SU-DHL-6 (cell line): ENCODE measurements around the gene ARPC4.

Experiments
- H2AFZ ChIP-seq: fragments of 200-600 bp; sonication (generic); 2 replicates; pipeline ENCODE4 v1.6.1; 2014; ENCODE audit warnings: low read depth, mild to moderate bottlenecking, moderate library complexity, mixed read lengths, antibody characterized with exemption, low read length; ENCODE audit not compliant: severe bottlenecking
- H3F3A ChIP-seq: fragments of 200-600 bp; shearing (Covaris generic); 2 replicates; pipeline ENCODE4 v1.6.0; 2016; ENCODE audit warnings: antibody characterized with exemption, mild to moderate bottlenecking; ENCODE audit not compliant: insufficient read depth
- H3K27ac ChIP-seq: fragments of 200-600 bp; sonication (generic); 2 replicates; pipeline ENCODE4 v1.5.1; 2016; ENCODE audit warnings: low read depth, mild to moderate bottlenecking, low read length, moderate library complexity, mixed read lengths
- H3K27me3 ChIP-seq: fragments of 200-600 bp; sonication (generic), shearing (Covaris generic); 2 replicates; pipeline ENCODE4 v1.6.0; 2014; ENCODE audit warnings: mild to moderate bottlenecking, low read length
- H3K36me3 ChIP-seq: fragments of 200-600 bp; sonication (generic); 2 replicates; pipeline ENCODE4 v1.6.1; 2014; ENCODE audit warnings: mild to moderate bottlenecking, low read length, mixed read lengths
- H3K4me2 ChIP-seq: fragments of 300-600, 200-600 bp; shearing (Covaris generic), sonication (generic); 2 replicates; pipeline ENCODE4 v1.6.0; 2014; ENCODE audit warnings: low read length, low read depth, mild to moderate bottlenecking; ENCODE audit not compliant: poor library complexity, severe bottlenecking
- H3K4me3 ChIP-seq: fragments of 200-600 bp; sonication (generic); 2 replicates; pipeline ENCODE4 v1.5.1; 2014; ENCODE audit warnings: antibody characterized with exemption, low read length, mild to moderate bottlenecking, mixed read lengths; ENCODE audit not compliant: insufficient read depth, poor library complexity, severe bottlenecking
- H3K79me2 ChIP-seq: fragments of 200-600 bp; sonication (generic); 2 replicates; pipeline ENCODE4 v1.6.1; 2014; ENCODE audit warnings: mild to moderate bottlenecking, low read length, moderate library complexity; ENCODE audit not compliant: insufficient read depth
- H3K9ac ChIP-seq: fragments of 200-600 bp; sonication (generic); 2 replicates; pipeline ENCODE4 v1.7.0; 2014; ENCODE audit warnings: mild to moderate bottlenecking, low read length
- H3K9me2 ChIP-seq: fragments of 200-600 bp; sonication (generic); replicated peaks from 2 replicates; pipeline ENCODE4 v1.6.1; 2014; ENCODE audit warnings: low read length; ENCODE audit not compliant: insufficient read depth
- H3K9me3 ChIP-seq: fragments of 200-600 bp; sonication (generic); 2 replicates; pipeline ENCODE4 v1.6.1; 2014; ENCODE audit warnings: low read length, mixed read lengths; ENCODE audit not compliant: insufficient read depth
- H4K20me1 ChIP-seq: fragments of 200-600 bp; sonication (generic); 2 replicates; pipeline ENCODE4 v1.6.1; 2014; ENCODE audit warnings: low read depth, mild to moderate bottlenecking, antibody characterized with exemption, low read length, moderate library complexity, mixed read lengths
- EZH2phosphoT487 ChIP-seq: fragments of 200-600 bp; sonication (generic), shearing (Covaris generic); conservative IDR thresholded peaks from 2 replicates; pipeline ENCODE4 v1.6.1; 2018; ENCODE audit warnings: mild to moderate bottlenecking, antibody characterized with exemption, low read length, moderate library complexity, mixed read lengths
- TF ChIP-seq, protein P1 (sequence below): fragments of 200-600 bp; sonication (generic); IDR thresholded peaks from one replicate; pipeline ENCODE4 v1.5.1; 2017; ENCODE audit warnings: antibody characterized with exemption, mild to moderate bottlenecking, low read length, moderate library complexity; ENCODE audit not compliant: insufficient read depth, poor library complexity, severe bottlenecking

ARPC4 gene

DNA sequence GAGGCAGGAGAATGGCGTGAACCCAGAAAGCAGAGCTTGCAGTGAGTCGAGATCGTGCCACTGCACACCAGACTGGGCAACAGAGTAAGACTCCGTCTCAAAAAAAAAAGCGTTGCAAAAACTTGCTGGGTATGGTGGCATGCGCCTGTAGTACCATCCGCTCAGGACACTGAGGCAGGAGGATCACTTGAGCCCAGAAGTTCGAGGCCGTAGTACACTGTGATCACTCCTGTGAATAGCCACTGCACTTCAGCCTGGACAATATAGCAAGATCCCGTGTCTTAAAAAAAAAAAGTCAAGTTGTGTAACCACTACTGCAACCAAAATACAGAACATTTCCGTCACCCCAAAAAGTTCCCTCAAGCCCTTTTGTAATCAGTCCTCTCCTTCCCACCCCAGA, 1.5 kb downstream of the ARPC4 start:
- Histone ChIP-seq H3K27me3 (no peaks in the 10 kb centered on the region), H3K36me3 (peaks cover 14% of the 10 kb centered on the region), H3K9me2 (no peaks in the 10 kb centered on the region), H3K4me2 (peak overlapping the region; percentile 89), H3K9me3 (no peaks in the 10 kb centered on the region), H3F3A (0 out of 2 replicates have a peak, but pooled peaks cover 4% of the 10 kb centered on the region), H3K79me2 (peaks cover 55% of the 10 kb centered on the region), H3K27ac (no peak overlapping the region), H3K4me3 (no peak overlapping the region), H4K20me1 (peaks cover 11% of the 10 kb centered on the region; the same call in 1 of the 2 replicates), H3K9ac (no peak overlapping the region), H2AFZ (no peak overlapping the region)
- TF ChIP-seq EZH2phosphoT487: no peak

- no peaks in the 10 kb centered on the region for H3K27me3 ChIP-seq
- H3K79me2 ChIP-seq: peaks cover 55% of the 10 kb centered on the region
- no peak overlapping the region for H2AFZ ChIP-seq
- no peak overlapping the region for H3K4me3 ChIP-seq
- no peak for TF ChIP-seq EZH2phosphoT487
- TF ChIP-seq, protein P1, sequence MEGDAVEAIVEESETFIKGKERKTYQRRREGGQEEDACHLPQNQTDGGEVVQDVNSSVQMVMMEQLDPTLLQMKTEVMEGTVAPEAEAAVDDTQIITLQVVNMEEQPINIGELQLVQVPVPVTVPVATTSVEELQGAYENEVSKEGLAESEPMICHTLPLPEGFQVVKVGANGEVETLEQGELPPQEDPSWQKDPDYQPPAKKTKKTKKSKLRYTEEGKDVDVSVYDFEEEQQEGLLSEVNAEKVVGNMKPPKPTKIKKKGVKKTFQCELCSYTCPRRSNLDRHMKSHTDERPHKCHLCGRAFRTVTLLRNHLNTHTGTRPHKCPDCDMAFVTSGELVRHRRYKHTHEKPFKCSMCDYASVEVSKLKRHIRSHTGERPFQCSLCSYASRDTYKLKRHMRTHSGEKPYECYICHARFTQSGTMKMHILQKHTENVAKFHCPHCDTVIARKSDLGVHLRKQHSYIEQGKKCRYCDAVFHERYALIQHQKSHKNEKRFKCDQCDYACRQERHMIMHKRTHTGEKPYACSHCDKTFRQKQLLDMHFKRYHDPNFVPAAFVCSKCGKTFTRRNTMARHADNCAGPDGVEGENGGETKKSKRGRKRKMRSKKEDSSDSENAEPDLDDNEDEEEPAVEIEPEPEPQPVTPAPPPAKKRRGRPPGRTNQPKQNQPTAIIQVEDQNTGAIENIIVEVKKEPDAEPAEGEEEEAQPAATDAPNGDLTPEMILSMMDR: no peak
- peaks cover 11% of the 10 kb centered on the region; the same call in 1 of the 2 replicates for H4K20me1 ChIP-seq
- no peak overlapping the region for H3K4me2 ChIP-seq
- H3K27ac ChIP-seq: no peak overlapping the region
- H3K9ac ChIP-seq: no peak overlapping the region
- no peaks in the 10 kb centered on the region for H3K9me2 ChIP-seq
- 0 out of 2 replicates have a peak, but pooled peaks cover 4% of the 10 kb centered on the region for H3F3A ChIP-seq
- no peaks in the 10 kb centered on the region for H3K9me3 ChIP-seq
- H3K36me3 ChIP-seq: peaks cover 21% of the 10 kb centered on the region
These were observed 2.3 kb downstream of the ARPC4 start for GRCh38 chr3:9795207-9795606.

DNA sequence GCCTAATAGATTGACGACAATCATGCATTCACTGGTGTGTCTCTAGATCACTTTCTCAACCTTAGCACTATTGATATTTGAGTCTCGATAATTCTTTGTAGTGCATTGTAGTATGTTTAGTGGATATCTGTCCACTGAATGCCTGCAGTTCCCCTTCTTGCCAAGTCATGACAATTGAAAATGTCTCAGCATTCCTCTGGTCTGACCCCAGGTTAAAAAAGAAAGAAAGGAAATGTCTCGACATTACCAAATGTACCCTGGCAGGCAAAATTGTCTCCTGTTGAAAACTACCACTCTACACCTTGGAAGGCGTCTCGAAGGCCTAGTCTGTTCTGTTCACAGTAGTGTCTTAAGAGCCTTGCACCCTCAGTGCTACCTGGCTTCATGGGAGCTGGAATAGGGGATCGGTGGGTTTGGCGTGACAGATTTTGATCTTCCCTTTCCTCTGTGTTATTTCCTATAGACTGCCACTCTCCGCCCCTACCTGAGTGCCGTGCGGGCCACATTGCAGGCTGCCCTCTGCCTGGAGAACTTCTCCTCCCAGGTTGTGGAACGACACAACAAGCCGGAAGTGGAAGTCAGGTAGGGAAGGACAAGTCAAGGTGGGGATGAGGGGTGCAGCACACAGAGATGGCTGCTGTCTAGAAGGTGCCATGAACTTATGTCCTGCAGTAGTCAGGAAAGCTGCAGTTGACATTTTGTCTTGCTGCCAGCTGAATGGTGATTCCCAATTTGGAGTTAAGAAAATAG, 4.5 kb downstream of the ARPC4 start:
- no peaks in the 10 kb centered on the region for H3K27me3 ChIP-seq
- H3K9ac ChIP-seq: no peak overlapping the region
- H3K4me2 ChIP-seq: no peak overlapping the region
- peaks cover 11% of the 10 kb centered on the region; the same call in 1 of the 2 replicates for H4K20me1 ChIP-seq
- H3K27ac ChIP-seq: no peak overlapping the region
- peaks cover 47% of the 10 kb centered on the region for H3K79me2 ChIP-seq
- H3K9me3 ChIP-seq: no peaks in the 10 kb centered on the region
- H3K9me2 ChIP-seq: no peaks in the 10 kb centered on the region
- H3F3A ChIP-seq: no peaks in the 10 kb centered on the region
- H3K36me3 ChIP-seq: peaks cover 31% of the 10 kb centered on the region
- no peak overlapping the region for H3K4me3 ChIP-seq
- TF ChIP-seq, protein P1: no peak
- TF ChIP-seq EZH2phosphoT487: no peak
- no peak overlapping the region for H2AFZ ChIP-seq

DNA sequence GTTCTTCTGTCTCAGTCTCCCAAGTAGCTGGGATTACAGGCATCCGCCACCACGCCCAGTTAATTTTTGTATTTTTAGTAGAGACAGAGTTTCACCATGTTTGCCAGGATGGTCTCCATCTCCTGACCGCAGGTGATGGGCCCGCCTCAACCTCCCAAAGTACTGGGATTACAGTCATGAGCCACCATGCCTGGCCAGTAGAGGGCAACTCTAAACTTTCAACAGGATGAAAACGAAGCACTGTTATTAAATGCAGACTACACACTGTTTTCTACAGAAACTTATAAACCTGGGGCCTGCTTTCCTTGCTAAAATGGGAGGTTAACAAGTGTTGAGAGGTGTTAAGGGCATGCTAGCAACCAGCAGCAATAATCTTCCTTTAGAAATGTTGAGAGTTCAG, 7.6 kb downstream of the ARPC4 start:
- Histone ChIP-seq H3K36me3 (peaks cover 41% of the 10 kb centered on the region), H3K27ac (no peak overlapping the region), H2AFZ (no peak overlapping the region)

More for the DNA sequence above, 7.6 kb downstream of the ARPC4 start:
- peaks cover 21% of the 10 kb centered on the region for H3K79me2 ChIP-seq
- no peaks in the 10 kb centered on the region for H3K9me3 ChIP-seq
- TF ChIP-seq EZH2phosphoT487: no peak
- TF ChIP-seq, protein P1: peak; percentile 19
- no peak overlapping the region for H3K4me3 ChIP-seq
- no peaks in the 10 kb centered on the region for H3F3A ChIP-seq
- H3K27me3 ChIP-seq: no peaks in the 10 kb centered on the region
- H3K9ac ChIP-seq: no peak overlapping the region
- 0 out of 2 replicates have a peak, but pooled peaks cover 6% of the 10 kb centered on the region for H4K20me1 ChIP-seq
- H3K9me2 ChIP-seq: no peaks in the 10 kb centered on the region
- H3K4me2 ChIP-seq: no peak overlapping the region
